ENCODE results near the gene IL33. TPM values are rescaled to one million over a fixed set of nuclear protein-coding genes. Genes with fewer than 3 reads are reported as not detected.

Gene IL33
- total RNA-seq, 4 donors from 2014 or later, result 10.6 to 17.5 (median 15.8) TPM

DNA sequence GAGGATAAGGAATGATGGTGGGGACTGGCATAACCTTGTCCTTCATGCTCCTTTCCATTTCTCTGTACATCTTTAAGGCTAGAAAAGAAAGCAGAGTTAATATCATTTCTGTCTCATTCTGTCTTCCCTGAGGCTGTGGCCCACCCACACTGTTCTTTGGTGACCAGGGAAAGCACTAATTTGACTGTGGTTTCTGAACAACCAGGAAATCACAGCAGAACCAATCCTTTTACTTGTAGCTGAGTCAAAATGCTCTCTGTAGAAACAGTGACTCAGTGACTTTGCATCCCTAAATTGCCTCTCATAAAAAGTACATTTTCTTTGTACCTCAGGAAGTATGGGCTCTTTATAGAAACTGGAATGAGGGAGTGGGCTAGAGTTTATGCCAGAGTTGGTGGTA is 28.1 kb downstream of the IL33 start:
- TF ChIP-seq, protein P1, sequence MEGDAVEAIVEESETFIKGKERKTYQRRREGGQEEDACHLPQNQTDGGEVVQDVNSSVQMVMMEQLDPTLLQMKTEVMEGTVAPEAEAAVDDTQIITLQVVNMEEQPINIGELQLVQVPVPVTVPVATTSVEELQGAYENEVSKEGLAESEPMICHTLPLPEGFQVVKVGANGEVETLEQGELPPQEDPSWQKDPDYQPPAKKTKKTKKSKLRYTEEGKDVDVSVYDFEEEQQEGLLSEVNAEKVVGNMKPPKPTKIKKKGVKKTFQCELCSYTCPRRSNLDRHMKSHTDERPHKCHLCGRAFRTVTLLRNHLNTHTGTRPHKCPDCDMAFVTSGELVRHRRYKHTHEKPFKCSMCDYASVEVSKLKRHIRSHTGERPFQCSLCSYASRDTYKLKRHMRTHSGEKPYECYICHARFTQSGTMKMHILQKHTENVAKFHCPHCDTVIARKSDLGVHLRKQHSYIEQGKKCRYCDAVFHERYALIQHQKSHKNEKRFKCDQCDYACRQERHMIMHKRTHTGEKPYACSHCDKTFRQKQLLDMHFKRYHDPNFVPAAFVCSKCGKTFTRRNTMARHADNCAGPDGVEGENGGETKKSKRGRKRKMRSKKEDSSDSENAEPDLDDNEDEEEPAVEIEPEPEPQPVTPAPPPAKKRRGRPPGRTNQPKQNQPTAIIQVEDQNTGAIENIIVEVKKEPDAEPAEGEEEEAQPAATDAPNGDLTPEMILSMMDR (IDR thresholded peaks at IDR 0.05; ENCODE audit: low read depth), result no peak

DNA sequence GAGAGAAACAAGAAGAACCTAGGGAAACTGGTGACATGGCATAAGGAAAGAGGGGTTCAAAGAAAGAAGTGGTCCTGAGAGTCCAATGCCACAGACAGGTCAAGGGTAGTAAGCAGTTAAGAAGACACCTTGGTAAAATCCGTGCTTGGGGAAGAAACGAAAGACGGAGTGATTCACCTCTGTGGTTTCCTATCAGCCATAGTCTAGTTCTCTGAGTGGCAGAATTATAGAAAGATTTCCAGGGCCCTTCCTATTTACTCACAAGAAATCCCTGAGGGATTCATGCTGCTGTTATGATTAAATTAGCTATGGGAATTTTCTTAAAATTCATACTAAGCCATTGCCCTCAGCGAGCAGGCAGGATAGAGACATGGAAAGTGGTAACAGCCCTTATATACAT is 31.7 kb downstream of the IL33 start:
- TF ChIP-seq, protein P1 (IDR thresholded peaks at IDR 0.05; ENCODE audit: low read depth), result no peak

DNA sequence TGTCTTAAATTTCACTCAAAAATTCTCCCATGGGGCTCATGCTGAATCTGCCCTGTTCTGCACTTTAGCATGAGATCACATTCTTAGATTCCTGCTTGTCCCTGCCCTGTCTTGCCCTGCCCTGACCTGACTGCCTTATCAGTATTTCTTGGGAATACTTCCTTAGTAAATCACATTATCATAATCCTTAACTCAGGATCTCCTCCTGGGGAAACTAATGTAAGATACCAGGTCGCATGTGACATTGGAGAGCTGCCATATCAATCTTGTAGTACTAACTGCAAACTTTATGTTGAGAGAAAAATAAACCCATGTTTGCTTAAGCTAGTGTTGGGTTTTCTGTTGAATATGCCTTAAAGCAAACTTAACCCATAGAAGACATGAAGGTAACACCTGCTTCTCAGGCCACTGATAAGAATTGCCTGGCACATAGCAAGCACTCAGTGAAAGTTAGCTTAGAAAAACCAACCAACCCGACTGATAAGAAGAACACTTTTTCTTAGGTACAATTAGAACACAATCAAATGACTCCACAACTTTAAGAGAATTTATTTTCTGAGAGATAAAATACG is 53.3 kb downstream of the IL33 start:
- TF ChIP-seq, protein P1 (IDR thresholded peaks at IDR 0.05; ENCODE audit: low read depth), result no peak

- TF ChIP-seq, protein P1 (IDR thresholded peaks at IDR 0.05; ENCODE audit: low read depth), result no peak
These were observed 55.3 kb downstream of the IL33 start for GRCh38 chr9:6270896-6271295.

- TF ChIP-seq, protein P1 (IDR thresholded peaks at IDR 0.05; ENCODE audit: low read depth), result no peak
These were observed 56.1 kb downstream of the IL33 start for GRCh38 chr9:6271508-6272228.

DNA sequence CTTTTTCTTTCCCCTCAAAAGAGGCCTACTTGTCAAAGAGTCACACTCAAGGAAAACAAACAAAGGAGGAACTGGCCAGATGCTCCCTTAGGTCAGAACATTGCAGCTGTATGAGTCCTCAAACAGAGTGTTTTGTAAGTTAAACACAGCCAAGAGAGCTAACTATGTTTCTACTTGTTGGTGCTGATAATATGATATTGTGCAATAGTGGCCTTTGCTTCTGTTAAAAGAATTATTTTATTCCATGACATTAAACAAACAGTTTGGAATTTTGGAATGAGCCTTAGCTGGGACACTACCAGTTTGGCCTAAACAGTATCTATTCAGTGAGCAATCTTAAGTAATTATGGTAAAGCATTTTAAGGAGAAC is 56.6 kb downstream of the IL33 start:
- TF ChIP-seq, protein P1 (IDR thresholded peaks at IDR 0.05; ENCODE audit: low read depth), result no peak

DNA sequence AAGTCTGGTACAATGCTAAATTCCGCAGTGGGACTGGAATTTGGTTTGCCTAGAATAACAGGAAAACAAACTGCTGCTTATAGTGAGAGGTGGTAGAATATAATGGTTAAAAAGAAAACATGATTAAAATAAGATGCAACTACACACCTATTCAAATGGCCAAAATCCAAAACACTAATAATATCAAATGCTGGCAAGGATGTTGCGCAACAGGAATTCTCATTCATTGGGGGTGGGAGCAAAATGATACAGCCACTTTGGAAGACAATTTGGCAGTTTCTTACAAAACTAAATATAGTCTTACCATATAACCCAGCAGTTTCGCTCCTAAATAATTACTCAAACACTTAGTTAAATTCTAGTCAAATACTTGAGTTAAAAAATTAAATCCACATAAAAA is 61.8 kb downstream of the IL33 start:
- TF ChIP-seq, protein P1 (IDR thresholded peaks at IDR 0.05; ENCODE audit: low read depth), result no peak
